SU-DHL-6 (cell line): ENCODE data around the gene TLK2.

Experiments used
- H2AFZ ChIP-seq: fragments of 200-600 bp; sonication (generic); 2 replicates; pipeline ENCODE4 v1.6.1; 2014; ENCODE audit warnings: low read depth, mild to moderate bottlenecking, moderate library complexity, mixed read lengths, antibody characterized with exemption, low read length; ENCODE audit not compliant: severe bottlenecking
- H3F3A ChIP-seq: fragments of 200-600 bp; shearing (Covaris generic); 2 replicates; pipeline ENCODE4 v1.6.0; 2016; ENCODE audit warnings: antibody characterized with exemption, mild to moderate bottlenecking; ENCODE audit not compliant: insufficient read depth
- H3K27ac ChIP-seq: fragments of 200-600 bp; sonication (generic); 2 replicates; pipeline ENCODE4 v1.5.1; 2016; ENCODE audit warnings: low read depth, mild to moderate bottlenecking, low read length, moderate library complexity, mixed read lengths
- H3K27me3 ChIP-seq: fragments of 200-600 bp; sonication (generic), shearing (Covaris generic); 2 replicates; pipeline ENCODE4 v1.6.0; 2014; ENCODE audit warnings: mild to moderate bottlenecking, low read length
- H3K36me3 ChIP-seq: fragments of 200-600 bp; sonication (generic); 2 replicates; pipeline ENCODE4 v1.6.1; 2014; ENCODE audit warnings: mild to moderate bottlenecking, low read length, mixed read lengths
- H3K4me2 ChIP-seq: fragments of 300-600, 200-600 bp; shearing (Covaris generic), sonication (generic); 2 replicates; pipeline ENCODE4 v1.6.0; 2014; ENCODE audit warnings: low read length, low read depth, mild to moderate bottlenecking; ENCODE audit not compliant: poor library complexity, severe bottlenecking
- H3K4me3 ChIP-seq: fragments of 200-600 bp; sonication (generic); 2 replicates; pipeline ENCODE4 v1.5.1; 2014; ENCODE audit warnings: antibody characterized with exemption, low read length, mild to moderate bottlenecking, mixed read lengths; ENCODE audit not compliant: insufficient read depth, poor library complexity, severe bottlenecking
- H3K79me2 ChIP-seq: fragments of 200-600 bp; sonication (generic); 2 replicates; pipeline ENCODE4 v1.6.1; 2014; ENCODE audit warnings: mild to moderate bottlenecking, low read length, moderate library complexity; ENCODE audit not compliant: insufficient read depth
- H3K9ac ChIP-seq: fragments of 200-600 bp; sonication (generic); 2 replicates; pipeline ENCODE4 v1.7.0; 2014; ENCODE audit warnings: mild to moderate bottlenecking, low read length
- H3K9me2 ChIP-seq: fragments of 200-600 bp; sonication (generic); replicated peaks from 2 replicates; pipeline ENCODE4 v1.6.1; 2014; ENCODE audit warnings: low read length; ENCODE audit not compliant: insufficient read depth
- H3K9me3 ChIP-seq: fragments of 200-600 bp; sonication (generic); 2 replicates; pipeline ENCODE4 v1.6.1; 2014; ENCODE audit warnings: low read length, mixed read lengths; ENCODE audit not compliant: insufficient read depth
- H4K20me1 ChIP-seq: fragments of 200-600 bp; sonication (generic); 2 replicates; pipeline ENCODE4 v1.6.1; 2014; ENCODE audit warnings: low read depth, mild to moderate bottlenecking, antibody characterized with exemption, low read length, moderate library complexity, mixed read lengths
- CTCF ChIP-seq: fragments of 200-600 bp; sonication (generic); IDR thresholded peaks from one replicate; pipeline ENCODE4 v1.5.1; 2017; ENCODE audit warnings: antibody characterized with exemption, mild to moderate bottlenecking, low read length, moderate library complexity; ENCODE audit not compliant: insufficient read depth, poor library complexity, severe bottlenecking
- EZH2phosphoT487 ChIP-seq: fragments of 200-600 bp; sonication (generic), shearing (Covaris generic); conservative IDR thresholded peaks from 2 replicates; pipeline ENCODE4 v1.6.1; 2018; ENCODE audit warnings: mild to moderate bottlenecking, antibody characterized with exemption, low read length, moderate library complexity, mixed read lengths

TLK2 gene

GRCh38 chr17:62596662-62597061, 118.0 kb downstream of the TLK2 start:
- Histone ChIP-seq H3K9me2 (no peaks in the 10 kb centered on the region), H3K27me3 (no peaks in the 10 kb centered on the region), H3F3A (no peaks in the 10 kb centered on the region), H3K79me2 (no peaks in the 10 kb centered on the region), H3K4me2 (no peak overlapping the region), H2AFZ (no peak overlapping the region), H4K20me1 (no peaks in the 10 kb centered on the region), H3K36me3 (peaks cover 29% of the 10 kb centered on the region), H3K9me3 (no peaks in the 10 kb centered on the region), H3K27ac (no peak overlapping the region), H3K9ac (no peak overlapping the region), H3K4me3 (no peak overlapping the region)
- TF ChIP-seq CTCF: no peak
- TF ChIP-seq EZH2phosphoT487: no peak

DNA sequence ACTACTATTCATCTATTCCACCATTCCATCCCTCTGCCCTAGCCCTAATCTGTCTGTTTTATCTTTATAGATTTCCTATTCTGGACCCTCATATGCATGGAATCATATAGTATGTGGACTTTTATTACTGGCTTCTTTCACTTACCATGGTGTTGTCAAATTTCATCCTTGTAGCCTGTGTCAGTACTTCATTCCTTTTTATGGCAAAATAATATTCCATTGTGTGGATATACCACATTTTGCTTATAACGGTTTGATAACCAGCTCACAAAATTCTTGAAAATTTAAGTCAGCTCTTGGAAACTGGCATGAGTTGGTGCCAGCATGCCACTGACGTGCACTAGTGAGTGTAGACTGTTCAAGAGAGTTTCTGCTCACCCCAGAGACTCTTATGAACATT, 118.5 kb downstream of the TLK2 start:
- H2AFZ ChIP-seq: no peak overlapping the region
- no peak overlapping the region for H3K4me2 ChIP-seq
- TF ChIP-seq CTCF (no peak), EZH2phosphoT487 (no peak)
- no peaks in the 10 kb centered on the region for H3K79me2 ChIP-seq
- no peak overlapping the region for H3K9ac ChIP-seq
- peaks cover 32% of the 10 kb centered on the region for H3K36me3 ChIP-seq
- no peak overlapping the region for H3K27ac ChIP-seq
- no peaks in the 10 kb centered on the region for H3F3A ChIP-seq
- no peaks in the 10 kb centered on the region for H3K9me2 ChIP-seq
- no peaks in the 10 kb centered on the region for H3K27me3 ChIP-seq
- no peak overlapping the region for H3K4me3 ChIP-seq
- no peaks in the 10 kb centered on the region for H3K9me3 ChIP-seq
- H4K20me1 ChIP-seq: no peaks in the 10 kb centered on the region

DNA sequence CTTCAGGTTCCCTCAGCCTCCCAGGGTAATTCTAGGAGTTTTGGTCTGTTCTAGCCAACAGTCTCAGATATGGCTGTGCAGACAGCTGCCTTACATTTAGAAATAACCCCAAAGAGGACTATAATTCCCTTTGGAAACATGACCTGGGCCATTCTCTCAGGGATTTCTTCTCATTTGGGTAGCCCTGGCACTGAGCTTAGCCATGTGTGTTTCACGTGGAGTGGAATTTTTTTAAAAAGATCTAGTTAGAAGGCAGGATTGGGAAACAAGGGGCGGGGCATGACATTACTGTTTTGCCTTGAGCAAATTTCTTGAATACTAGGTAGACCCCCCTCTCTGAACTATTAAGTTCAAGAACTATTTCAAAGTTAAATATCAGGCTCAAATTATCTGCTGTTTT, 119.3 kb downstream of the TLK2 start:
- TF ChIP-seq CTCF (no peak), EZH2phosphoT487 (no peak)
- H2AFZ ChIP-seq: no peak overlapping the region
- no peaks in the 10 kb centered on the region for H3K27me3 ChIP-seq
- peaks cover 32% of the 10 kb centered on the region for H3K36me3 ChIP-seq
- no peak overlapping the region for H3K4me3 ChIP-seq
- H4K20me1 ChIP-seq: no peaks in the 10 kb centered on the region
- H3K27ac ChIP-seq: no peak overlapping the region
- no peak overlapping the region for H3K4me2 ChIP-seq
- no peaks in the 10 kb centered on the region for H3K79me2 ChIP-seq
- no peaks in the 10 kb centered on the region for H3F3A ChIP-seq
- no peak overlapping the region for H3K9ac ChIP-seq
- H3K9me3 ChIP-seq: no peaks in the 10 kb centered on the region
- H3K9me2 ChIP-seq: no peaks in the 10 kb centered on the region
